BLaER1 (cell line): ENCODE data around the gene BSCL2.

Experiments
- H3K27ac ChIP-seq: shearing (Covaris generic); formaldehyde crosslinking; 2 replicates; pipeline ENCODE4 v1.8.1; 2022
- H3K27me3 ChIP-seq: shearing (Covaris generic); formaldehyde crosslinking; 2 replicates; pipeline ENCODE4 v1.8.1; 2022
- H3K36me3 ChIP-seq: shearing (Covaris generic); formaldehyde crosslinking; 2 replicates; pipeline ENCODE4 v1.8.1; 2022
- H3K4me1 ChIP-seq: shearing (Covaris generic); formaldehyde crosslinking; 2 replicates; pipeline ENCODE4 v1.8.1; 2022
- H3K4me2 ChIP-seq: shearing (Covaris generic); formaldehyde crosslinking; 2 replicates; pipeline ENCODE4 v1.8.1; 2022
- H3K4me3 ChIP-seq: shearing (Covaris generic); formaldehyde crosslinking; 2 replicates; pipeline ENCODE4 v1.8.1; 2022
- H3K9ac ChIP-seq: shearing (Covaris generic); formaldehyde crosslinking; 2 replicates; pipeline ENCODE4 v1.8.1; 2022
- H3K9me3 ChIP-seq: shearing (Covaris generic); formaldehyde crosslinking; 2 replicates; pipeline ENCODE4 v1.8.1; 2022
- H4K20me1 ChIP-seq: shearing (Covaris generic); formaldehyde crosslinking; 2 replicates; pipeline ENCODE4 v1.8.1; 2022
- Cebpa-rat ChIP-seq: shearing (Covaris generic); IDR thresholded peaks from 2 replicates; pipeline ENCODE4 v1.8.1; 2022

BSCL2 gene

DNA sequence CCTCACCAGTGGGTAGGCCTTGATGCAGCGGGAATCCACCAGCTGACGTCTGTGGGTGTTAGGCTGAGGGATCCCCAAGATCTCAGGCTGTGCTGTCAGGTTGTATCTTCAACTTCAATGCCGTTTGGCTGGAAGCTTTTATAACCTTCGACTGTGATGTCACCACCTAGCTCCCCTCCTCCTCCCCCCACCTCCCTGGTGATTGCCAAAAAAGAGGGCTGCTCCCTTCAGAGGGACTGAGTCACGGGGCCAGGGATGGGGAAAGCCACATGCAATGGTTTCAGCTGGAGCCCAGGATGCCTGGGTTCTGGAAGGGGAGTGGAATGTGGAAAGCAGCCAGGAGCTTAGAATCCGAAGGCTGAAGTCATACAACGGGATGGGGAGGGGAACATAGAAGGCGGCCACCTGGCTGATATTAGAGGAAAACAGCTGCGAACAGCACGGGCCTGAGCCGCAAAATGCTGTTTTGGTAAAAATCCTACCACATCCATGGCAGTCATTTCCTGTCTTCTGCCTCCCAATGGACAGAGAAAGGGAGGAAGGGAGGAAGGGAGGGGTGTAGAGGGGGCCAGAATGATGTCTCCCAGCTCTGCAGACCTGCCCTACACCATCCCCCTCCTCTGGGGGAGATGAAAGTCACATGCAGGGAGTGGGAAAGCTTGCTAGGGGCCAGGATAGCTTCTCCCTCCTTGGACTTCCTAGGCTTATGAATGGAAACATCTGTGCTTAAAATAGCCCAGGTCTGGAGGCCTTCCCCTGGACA is 17.6 kb downstream of the BSCL2 start, which contains the start of gene LRRN4CL:
Gene LRRN4CL (minus strand): TSS at position 110 of the 763 bp plus-strand sequence. CDS start 1,022 bp downstream, outside the sequence.
- no peak within 1 kb of the TSS for H3K4me3 ChIP-seq

DNA sequence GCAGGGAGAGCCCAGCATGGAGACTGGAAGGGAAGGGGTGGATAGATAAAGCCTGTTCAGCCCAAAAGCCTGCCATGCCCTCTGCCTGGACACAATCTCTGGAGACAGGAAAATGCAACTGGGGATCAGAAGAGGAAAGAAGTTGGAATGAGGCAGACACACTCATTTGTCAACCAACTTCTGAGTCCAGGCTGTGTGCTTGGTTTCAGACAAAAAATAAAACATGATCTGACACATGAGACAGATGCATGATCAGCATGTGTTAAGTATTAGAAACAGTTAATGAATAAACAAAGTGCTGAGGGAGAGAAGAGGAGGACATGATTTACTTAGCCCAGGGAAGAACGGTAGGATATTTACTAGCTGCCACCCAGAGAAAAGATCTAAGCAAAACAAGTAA is 18.7 kb downstream of the BSCL2 start:
- H3K4me2 ChIP-seq: no peak overlapping the region
- TF ChIP-seq Cebpa-rat: no peak

More for the DNA sequence above, 17.6 kb downstream of the BSCL2 start, which contains the start of gene LRRN4CL:
- H3K36me3 ChIP-seq: peaks cover 52% of the 10 kb centered on the region
- TF ChIP-seq Cebpa-rat: no peak
- H3K4me2 ChIP-seq: no peak within 1 kb of the TSS
- H4K20me1 ChIP-seq: no peaks in the 10 kb centered on the region
- no peaks in the 10 kb centered on the region for H3K27me3 ChIP-seq
- no peak within 1 kb of the TSS for H3K27ac ChIP-seq
- no peaks in the 10 kb centered on the region for H3K9me3 ChIP-seq
- 0 out of 2 replicates have a peak, but pooled peaks cover 3% of the 10 kb centered on the region for H3K4me1 ChIP-seq
- no peak within 1 kb of the TSS for H3K9ac ChIP-seq

DNA sequence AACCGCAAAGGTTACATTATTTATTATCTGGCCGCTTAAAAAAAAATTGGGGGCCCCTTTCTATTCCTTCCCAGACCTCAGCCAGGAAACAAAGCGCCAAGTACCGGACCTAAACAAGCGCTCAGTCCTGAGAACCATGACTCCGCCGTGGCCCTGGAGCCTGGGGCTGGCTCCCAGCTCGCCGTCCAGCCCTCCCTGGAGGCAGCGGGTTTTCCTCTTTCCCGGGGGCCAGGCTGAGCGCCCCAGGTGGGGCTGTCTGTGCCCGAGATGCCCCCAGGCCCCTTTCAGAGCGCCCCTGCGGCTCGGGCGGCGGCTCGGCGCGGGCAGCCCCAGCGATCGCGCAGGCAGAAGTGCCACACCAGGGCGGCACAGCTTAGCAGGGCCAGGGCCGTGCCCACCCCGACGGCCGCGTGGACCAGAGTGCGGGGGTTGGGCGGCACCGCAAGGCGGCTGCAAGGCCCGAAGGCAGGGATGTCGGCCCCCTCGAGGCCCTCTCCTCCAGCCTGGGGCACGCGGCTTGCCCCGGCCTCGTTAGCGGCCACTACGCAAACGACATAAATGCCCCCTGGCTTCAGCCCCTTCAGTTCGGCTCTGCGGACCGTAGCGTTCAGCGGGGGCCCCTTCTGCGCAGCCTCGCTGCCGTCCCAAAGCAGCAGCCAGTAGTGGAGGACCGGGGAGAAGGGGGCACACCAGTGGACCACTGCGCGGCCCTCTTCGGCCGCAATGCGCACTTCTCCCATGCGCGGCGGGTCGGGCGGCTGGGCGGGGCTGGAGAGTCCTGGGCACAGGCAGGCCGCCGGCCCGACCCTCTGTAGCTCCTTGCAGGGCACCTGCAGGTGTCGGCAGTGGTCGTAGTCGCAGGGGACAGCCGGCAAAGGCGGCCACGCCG is 19.5 kb downstream of the BSCL2 start:
- Histone ChIP-seq H3K36me3 (peaks cover 34% of the 10 kb centered on the region), H3K27me3 (no peaks in the 10 kb centered on the region), H3K9me3 (no peaks in the 10 kb centered on the region), H3K27ac (no peak overlapping the region), H3K9ac (no peak overlapping the region), H4K20me1 (no peaks in the 10 kb centered on the region), H3K4me3 (no peak overlapping the region), H3K4me1 (no peaks in the 10 kb centered on the region), H3K4me2 (no peak overlapping the region)
- TF ChIP-seq Cebpa-rat: no peak

More for the DNA sequence above, 18.7 kb downstream of the BSCL2 start:
- Histone ChIP-seq H3K9ac (no peak overlapping the region), H3K9me3 (no peaks in the 10 kb centered on the region), H4K20me1 (no peaks in the 10 kb centered on the region), H3K27ac (no peak overlapping the region), H3K4me1 (no peaks in the 10 kb centered on the region), H3K27me3 (no peaks in the 10 kb centered on the region), H3K4me3 (no peak overlapping the region), H3K36me3 (peaks cover 42% of the 10 kb centered on the region)

- Histone ChIP-seq H3K27ac (no peak overlapping the region), H3K36me3 (peaks cover 5% of the 10 kb centered on the region), H3K4me3 (no peak overlapping the region), H3K4me1 (peaks cover 31% of the 10 kb centered on the region), H3K9ac (no peak overlapping the region), H3K9me3 (no peaks in the 10 kb centered on the region), H4K20me1 (peaks cover 8% of the 10 kb centered on the region), H3K4me2 (no peak overlapping the region), H3K27me3 (no peaks in the 10 kb centered on the region)
- no peak for TF ChIP-seq Cebpa-rat
Measured at GRCh38 chr11:62682518-62682917, 24.7 kb downstream of the BSCL2 start.

- Histone ChIP-seq H3K9me3 (no peaks in the 10 kb centered on the region), H3K4me2 (0 out of 2 replicates have a peak overlapping the region, but pooled peaks have one; percentile 94), H4K20me1 (peaks cover 23% of the 10 kb centered on the region), H3K9ac (no peak overlapping the region), H3K4me3 (no peak overlapping the region), H3K4me1 (peaks cover 41% of the 10 kb centered on the region), H3K27me3 (no peaks in the 10 kb centered on the region), H3K27ac (0 out of 2 replicates have a peak overlapping the region, but pooled peaks have one; percentile 5), H3K36me3 (peaks cover 22% of the 10 kb centered on the region)
- no peak for TF ChIP-seq Cebpa-rat
Measured at GRCh38 chr11:62680825-62681240, 26.4 kb downstream of the BSCL2 start.

GRCh38 chr11:62678770-62679696 is 28.2 kb downstream of the BSCL2 start, which contains the start of gene UBXN1:
TSS of gene UBXN1 (minus strand) at chr11:62679073. CDS start at chr11:62678923, 150 bp downstream.
- Histone ChIP-seq H3K4me3 (peak within 1 kb of the TSS; percentile 99), H3K9ac (peak within 1 kb of the TSS; percentile 93), H3K36me3 (peaks cover 40% of the 10 kb centered on the region), H3K27me3 (no peaks in the 10 kb centered on the region), H3K4me1 (peaks cover 41% of the 10 kb centered on the region), H3K9me3 (no peaks in the 10 kb centered on the region), H3K27ac (peak within 1 kb of the TSS; percentile 92), H3K4me2 (peak within 1 kb of the TSS; percentile 94), H4K20me1 (peaks cover 23% of the 10 kb centered on the region)
- TF ChIP-seq Cebpa-rat: no peak

- Histone ChIP-seq H3K4me3 (peak overlapping the region; percentile 99), H3K4me1 (peaks cover 48% of the 10 kb centered on the region), H3K9me3 (no peaks in the 10 kb centered on the region), H3K36me3 (peaks cover 46% of the 10 kb centered on the region), H3K27ac (peak overlapping the region; percentile 92), H3K9ac (peak overlapping the region; percentile 93), H4K20me1 (peaks cover 28% of the 10 kb centered on the region), H3K4me2 (peak overlapping the region; percentile 94), H3K27me3 (no peaks in the 10 kb centered on the region)
- no peak for TF ChIP-seq Cebpa-rat
Measured at GRCh38 chr11:62678433-62678769, 28.8 kb downstream of the BSCL2 start.

DNA sequence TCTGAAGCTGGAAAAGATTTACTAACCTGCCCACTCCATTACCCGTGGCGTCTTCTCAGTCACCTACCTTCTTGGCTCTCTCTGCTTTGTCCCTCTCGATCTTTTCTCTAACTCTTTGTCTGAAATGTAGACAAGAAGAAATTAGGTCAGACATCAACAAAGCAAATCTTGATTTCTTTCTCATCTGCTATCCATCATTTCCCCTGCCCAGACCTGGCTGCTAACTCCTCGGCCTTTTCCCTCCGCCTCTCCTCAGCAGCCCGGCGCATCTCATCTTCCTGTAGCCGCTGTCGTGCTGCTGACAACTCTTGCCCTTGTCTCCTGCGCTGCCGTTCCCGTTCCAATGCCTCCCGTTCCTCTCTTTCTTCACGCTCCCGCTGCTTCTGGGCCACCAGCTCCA is 29.5 kb downstream of the BSCL2 start:
- peak overlapping the region; percentile 93 for H3K9ac ChIP-seq
- peaks cover 53% of the 10 kb centered on the region for H3K36me3 ChIP-seq
- H3K27ac ChIP-seq: no peak overlapping the region; the same call in 1 of the 2 replicates
- peaks cover 54% of the 10 kb centered on the region for H3K4me1 ChIP-seq
- no peak for TF ChIP-seq Cebpa-rat
- H3K4me3 ChIP-seq: peak overlapping the region; percentile 99
- peak overlapping the region; percentile 94 for H3K4me2 ChIP-seq
- H3K27me3 ChIP-seq: no peaks in the 10 kb centered on the region
- H3K9me3 ChIP-seq: no peaks in the 10 kb centered on the region
- H4K20me1 ChIP-seq: peaks cover 34% of the 10 kb centered on the region

DNA sequence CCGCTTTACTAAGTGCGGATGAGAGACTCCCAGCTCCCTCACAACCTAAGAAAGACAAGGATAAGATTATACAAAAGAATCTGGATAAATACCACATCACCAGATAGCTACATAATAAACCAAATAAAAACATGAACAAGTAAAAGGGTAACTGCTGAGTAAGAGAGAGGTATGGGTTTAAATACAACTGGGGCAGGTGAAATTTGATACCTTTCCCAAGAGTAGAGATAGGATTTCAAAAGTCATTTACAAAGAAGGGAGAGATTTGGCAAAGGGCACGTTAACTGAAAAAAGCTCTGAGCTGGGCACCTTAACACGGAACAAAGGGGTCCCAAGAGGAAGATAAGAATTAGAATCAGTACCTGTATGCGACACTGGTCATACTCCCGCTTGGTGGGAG is 30.1 kb downstream of the BSCL2 start:
- Histone ChIP-seq H3K4me2 (peak overlapping the region; percentile 94), H3K27me3 (no peaks in the 10 kb centered on the region), H3K27ac (no peak overlapping the region; the same call in 1 of the 2 replicates), H3K9ac (peak overlapping the region; percentile 93), H3K4me3 (peak overlapping the region; percentile 99), H3K36me3 (peaks cover 54% of the 10 kb centered on the region), H3K9me3 (no peaks in the 10 kb centered on the region), H4K20me1 (peaks cover 38% of the 10 kb centered on the region), H3K4me1 (peaks cover 60% of the 10 kb centered on the region)
- TF ChIP-seq Cebpa-rat: no peak
